NOMO-1 (cell line): ENCODE results near the gene HOXD8.

ENCODE experiments used
- DNase-seq, 2 experiments: peaks; one replicate each; lab custom pipeline; 2025; ENCODE audit not compliant: unreplicated experiment in 2 of 2; lab: John Stamatoyannopoulos, UW

Gene HOXD8

DNA sequence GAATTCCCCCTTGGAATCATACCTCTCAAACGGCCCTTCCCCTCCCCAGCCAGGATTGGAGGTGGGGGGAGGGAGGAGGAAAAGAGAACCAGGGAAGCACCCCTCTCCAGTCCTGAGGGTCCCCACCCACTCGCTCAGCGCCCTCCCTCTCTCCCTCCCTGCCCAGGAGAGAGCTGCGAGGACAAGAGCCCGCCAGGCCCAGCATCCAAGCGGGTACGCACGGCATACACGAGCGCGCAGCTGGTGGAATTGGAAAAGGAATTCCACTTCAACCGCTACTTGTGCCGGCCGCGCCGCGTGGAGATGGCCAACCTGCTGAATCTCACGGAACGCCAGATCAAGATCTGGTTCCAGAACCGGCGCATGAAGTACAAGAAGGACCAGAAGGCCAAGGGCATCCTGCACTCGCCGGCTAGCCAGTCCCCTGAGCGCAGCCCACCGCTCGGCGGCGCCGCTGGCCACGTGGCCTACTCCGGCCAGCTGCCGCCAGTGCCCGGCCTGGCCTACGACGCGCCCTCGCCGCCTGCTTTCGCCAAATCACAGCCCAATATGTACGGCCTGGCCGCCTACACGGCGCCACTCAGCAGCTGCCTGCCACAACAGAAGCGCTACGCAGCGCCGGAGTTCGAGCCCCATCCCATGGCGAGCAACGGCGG, 42.0 kb downstream of the HOXD8 start:
- no peak for DNase-seq

DNA sequence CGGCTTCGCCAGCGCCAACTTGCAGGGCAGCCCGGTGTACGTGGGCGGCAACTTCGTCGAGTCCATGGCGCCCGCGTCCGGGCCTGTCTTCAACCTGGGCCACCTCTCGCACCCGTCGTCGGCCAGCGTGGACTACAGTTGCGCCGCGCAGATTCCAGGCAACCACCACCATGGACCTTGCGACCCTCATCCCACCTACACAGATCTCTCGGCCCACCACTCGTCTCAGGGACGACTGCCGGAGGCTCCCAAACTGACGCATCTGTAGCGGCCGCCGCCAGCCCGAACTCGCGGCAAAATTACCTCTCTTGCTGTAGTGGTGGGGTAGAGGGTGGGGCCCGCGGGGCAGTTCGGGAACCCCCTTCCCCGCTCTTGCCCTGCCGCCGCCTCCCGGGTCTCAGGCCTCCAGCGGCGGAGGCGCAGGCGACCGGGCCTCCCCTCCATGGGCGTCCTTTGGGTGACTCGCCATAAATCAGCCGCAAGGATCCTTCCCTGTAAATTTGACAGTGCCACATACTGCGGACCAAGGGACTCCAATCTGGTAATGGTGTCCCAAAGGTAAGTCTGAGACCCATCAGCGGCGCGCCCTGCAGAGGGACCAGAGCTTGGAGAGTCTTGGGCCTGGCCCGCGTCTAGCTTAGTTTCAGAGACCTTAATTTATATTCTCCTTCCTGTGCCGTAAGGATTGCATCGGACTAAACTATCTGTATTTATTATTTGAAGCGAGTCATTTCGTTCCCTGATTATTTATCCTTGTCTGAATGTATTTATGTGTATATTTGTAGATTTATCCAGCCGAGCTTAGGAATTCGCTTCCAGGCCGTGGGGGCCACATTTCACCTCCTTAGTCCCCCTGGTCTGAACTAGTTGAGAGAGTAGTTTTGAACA, 42.7 kb downstream of the HOXD8 start:
- no peak for DNase-seq

DNA sequence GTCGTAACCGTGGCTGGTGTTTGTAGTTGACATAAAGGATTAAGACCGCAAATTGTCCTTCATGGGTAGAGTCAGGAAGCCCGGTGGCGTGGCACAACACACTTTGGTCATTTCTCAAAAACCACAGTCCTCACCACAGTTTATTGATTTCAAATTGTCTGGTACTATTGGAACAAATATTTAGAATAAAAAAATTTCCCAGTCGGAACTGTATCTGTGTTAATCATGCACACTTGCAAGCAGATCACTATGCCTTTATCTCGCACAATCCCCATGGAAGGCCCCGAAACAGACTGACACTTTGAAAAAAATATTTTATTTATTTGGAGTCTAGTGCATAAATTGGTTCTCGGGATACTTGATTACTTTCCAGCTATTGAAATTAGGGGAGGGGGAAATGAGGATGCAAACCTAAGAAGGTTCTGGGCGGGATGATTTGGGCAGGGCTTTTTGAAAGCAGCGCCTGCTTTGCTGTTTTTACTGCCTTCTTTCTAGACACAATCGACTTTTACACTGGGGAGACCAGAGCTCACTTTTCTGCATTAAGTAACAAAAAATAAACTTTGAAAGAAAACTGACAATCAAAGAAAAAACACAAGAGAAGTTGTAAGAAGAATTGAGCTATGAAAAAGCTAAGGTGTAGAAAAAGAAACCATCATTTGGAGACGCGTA, 43.5 kb downstream of the HOXD8 start:
- no peak for DNase-seq

DNA sequence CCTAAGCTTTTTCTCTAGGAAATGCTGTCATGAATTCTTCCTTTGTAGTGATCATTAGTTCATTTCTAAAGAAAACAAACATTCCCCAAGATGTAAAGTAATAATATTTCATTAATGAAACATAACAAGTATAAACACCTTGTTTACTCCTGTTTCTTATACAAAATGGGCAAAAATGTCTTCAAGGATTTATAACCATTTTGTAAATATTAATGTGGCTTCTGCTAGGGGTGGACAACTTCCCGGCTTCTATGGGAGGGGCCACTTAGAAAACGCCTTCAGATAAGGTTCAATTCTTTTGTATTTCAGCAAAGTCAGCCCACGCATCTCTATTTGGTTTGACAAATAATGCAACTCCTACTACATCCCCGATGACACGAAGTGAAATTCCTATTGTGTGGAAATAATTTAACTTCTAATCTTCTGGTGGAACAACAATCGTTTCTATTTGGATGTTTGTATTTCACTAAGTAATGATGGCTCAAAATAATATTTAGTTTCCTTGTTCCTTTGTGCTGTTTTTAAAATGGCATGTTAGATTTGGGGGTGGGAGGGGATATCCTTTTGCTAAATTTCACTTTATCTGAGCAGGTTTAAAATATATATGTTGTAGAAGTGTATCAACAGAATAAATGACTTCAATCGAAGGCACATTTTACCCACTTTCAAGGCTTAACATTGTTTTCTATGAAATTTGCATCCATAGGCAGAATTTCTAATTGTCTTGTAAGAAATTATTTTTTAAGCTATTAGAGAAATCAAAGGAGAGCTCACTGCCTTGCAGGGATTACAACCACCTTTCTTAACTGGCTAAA, 44.3 kb downstream of the HOXD8 start:
- DNase-seq, result no peak

DNA sequence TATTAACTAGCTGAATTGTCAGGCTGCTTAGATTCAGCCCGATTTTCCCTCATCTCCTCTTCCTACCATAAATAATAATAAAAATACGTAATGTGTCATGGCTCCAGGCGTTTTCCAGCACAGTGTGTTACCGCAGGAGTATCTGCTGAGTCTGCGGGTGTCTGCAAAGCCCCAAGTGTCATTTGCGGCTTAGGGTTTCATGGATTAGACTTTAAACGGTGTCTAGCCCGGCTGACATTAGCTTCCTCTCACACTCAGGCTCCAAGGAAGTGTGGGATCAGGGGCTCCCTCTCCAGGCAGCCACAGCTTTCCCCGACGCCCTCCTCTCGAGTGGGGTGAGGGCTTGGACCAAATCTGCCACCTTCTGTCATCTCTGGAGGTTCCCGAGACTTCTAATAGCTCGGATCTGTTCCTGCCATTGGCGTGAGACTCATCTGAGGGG, 44.9 kb downstream of the HOXD8 start:
- no peak for DNase-seq

DNA sequence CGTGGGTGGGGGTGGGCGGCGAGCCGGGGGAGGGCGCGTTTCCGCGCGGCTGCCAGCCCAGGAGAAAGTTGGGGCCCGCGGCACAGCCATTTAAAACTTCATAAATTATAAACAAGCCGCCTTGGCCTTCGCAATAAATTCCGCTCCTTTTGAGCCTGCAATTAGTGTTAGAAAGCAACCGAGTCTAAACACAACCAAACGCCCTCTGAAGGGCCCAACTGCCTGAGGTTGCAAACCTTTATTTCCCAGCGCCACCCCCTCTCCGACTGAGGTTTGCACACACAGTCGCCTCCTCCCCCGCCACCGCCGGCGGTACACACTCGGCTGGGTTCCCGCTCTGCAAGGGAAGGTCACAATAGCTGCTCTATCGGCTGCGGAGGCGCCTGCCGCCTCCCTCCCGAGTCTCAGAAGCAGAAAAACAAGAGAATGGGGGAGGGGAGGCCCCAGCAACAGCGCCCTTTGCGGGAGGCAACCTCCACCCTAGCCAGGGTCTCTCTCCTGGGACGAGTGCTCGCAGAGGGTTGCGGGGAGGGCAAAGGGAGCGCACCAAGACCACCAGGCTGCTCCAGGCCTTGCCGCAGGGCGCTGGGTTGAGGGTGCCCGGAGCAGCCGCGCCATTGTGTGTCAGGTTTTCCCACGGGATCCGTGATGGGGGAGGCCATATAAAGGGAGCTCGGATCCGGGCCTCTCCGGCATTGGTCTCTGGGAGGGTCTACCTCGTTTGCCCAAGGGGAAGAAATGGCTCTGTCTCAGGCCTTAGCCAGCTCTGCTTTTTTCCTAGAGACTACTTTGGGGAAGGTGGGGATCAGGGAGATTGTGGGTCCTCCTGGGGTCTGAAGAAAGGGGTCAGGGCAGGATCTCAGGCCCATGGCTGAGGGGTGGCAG, 45.6 kb downstream of the HOXD8 start:
- DNase-seq, result no peak

DNA sequence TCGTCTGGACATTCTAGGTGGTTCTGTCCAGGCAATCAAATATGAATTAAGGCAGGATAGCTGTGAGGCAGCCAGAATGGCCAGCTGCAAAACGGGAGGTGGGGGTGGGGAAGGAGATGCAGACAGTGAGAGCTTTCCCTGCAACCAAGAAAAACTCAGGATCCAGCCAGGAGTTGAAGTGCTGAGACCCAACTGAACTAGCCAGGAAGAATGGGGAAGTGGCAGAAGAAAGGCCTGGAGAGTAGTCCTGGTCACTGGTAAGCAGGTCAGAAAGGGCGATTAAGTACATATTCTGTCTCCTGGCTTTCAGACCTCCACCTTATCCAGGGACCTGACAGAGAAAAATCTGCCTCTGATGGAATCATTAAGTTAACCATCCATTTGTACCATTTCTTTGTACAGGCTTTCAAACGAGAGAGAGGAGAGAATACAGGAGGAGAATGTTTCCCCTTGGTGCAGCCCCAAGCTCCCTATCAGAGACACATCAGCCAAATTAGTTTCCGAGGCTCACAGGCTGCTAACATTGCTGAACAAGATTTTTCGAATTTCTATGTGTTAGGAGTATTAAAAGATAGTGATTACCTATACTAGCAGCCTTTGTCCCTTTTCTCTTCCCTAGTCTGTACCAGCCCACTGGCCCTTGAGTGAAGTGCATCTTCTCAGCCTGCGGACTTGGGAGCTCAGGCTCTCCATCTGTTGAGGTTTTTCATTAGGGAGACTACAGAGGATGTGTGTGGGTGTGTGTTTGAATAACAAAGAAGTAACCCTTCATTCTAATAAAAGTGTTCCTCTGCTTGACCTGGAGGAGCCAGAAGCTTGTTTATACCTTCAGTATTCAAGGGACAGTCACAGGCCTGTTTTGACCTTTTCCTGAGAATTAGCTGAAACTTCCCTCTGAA, 46.5 kb downstream of the HOXD8 start:
- no peak for DNase-seq

DNA sequence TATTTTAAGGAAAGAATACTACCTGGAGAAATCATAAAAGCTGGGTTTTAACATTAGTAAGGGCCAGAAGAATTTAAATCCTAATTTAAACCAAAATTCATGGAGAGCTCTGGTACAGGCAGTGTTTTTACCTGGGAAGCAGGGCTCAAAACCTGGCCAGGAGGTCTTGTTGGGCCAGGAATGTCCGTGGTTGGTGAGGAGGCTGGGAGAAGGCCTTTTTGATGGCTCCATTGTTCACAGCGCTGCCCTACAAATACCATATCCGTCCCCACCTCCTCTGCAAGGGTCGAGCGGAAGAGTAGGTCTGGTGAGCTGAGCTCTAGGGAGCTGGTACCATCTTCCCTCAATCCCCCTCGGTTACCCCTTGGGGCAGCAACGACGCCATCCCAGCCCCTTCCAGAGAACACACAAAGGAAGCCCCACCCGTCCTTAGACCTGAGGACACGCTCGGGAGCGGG, 48.1 kb downstream of the HOXD8 start:
- DNase-seq, result no peak

DNA sequence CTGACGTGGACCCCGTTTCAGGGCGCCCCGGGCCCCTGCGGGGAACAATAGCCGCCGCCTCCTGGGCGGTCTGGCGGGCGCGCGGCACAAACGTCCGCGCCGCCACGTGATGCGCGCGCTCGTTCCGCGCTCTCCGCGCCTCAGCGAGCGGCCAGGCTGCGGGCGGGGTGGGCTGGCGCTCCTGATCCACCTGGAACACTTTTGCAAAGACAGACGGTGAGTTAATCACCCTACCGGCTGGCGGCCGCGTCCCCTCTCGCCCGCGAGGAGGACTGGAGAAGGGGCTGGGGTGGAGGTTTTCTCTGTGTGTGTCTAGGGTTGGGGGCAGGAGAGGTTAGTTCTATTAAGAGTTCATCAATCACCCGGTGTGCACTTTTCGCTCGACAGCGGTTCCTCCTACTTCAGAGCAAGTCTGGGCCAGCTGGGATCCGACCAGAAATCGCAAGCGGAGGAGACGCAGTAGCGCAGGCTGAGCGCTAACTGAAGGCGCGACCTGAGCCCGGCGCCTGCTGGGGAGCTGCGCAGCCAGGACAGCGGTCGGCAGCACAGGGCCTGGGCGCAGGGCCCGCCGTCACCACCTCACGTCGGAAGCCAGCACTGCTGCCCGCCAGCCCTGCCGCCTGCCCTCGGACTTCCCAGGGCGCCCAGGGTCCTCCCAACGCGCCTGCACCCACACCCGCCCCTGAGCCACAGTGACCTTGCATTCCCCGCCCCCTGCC, 48.7 kb downstream of the HOXD8 start:
- no peak for DNase-seq

DNA sequence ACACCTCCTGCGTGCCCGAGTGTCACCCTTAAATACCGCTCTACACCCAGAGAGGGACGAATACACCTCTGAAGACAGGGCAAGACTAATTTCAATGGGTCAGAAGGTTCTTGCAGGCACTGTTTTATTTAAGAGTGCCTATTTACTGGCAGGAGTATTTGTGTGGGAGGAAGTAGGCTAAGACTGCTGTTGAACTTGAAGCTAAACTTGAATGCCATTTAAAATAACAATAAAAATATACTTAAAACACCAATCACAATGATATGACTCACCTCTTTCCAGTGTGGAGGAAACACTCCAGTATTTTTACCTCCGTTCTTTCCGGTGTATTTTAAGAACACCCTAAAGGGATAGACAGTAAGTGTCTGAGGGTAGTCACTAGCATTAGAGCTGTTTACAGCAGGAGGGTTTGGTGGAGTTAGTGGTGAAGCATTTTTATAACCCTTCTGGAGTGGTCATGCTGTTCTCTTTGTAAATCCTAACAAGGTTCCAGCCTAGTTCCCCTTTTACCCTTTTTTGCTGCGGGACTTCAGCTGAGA, 49.3 kb downstream of the HOXD8 start:
- no peak for DNase-seq

DNA sequence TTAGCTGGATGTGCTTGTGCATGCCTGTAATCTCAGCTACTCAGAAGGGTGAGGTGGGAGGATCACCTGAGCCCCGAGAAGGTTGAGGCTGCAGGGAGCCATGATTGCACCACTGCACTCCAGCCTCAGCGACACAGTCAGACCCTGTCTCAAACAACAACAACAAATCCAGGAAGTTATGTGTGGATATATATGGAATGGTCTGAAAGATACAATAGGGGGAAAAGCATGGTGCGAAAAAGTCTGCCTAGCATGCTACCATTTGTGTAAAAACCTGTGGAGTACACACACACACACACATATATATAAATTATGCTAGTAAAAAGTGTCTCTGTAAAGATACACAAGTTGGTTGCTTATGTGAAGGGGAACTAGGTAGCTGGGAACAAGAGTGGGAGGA, 52.0 kb downstream of the HOXD8 start:
- DNase-seq, result no peak
